BE2C (cell line): ENCODE measurements around the gene RAN.
"Not testable (repeated sequence)": the region's sequence is repeated elsewhere in the genome, so short reads cannot be mapped to it uniquely, and the experiment has no call there.

ENCODE experiments used
- DNase-seq: peaks from one replicate; pipeline ENCODE4 v3.0.0-alpha.2; 2020
- H3K27me3 ChIP-seq: fragments of 250-450 bp; sonication (Bioruptor Pico); 2 replicates; pipeline ENCODE4 v1.5.1; 2020; ENCODE audit warnings: mild to moderate bottlenecking
- H3K36me3 ChIP-seq: fragments of 250-450 bp; sonication (Bioruptor Pico); 2 replicates; pipeline ENCODE4 v1.5.1; 2020; ENCODE audit warnings: mild to moderate bottlenecking
- H3K4me1 ChIP-seq: fragments of 250-450 bp; sonication (Bioruptor Pico); 2 replicates; pipeline ENCODE4 v1.5.1; 2020
- H3K4me3 ChIP-seq: 2 replicates; pipeline ENCODE4 v1.5.1; 2011; ENCODE audit warnings: low read depth, low read length
- H3K9me3 ChIP-seq: fragments of 250-450 bp; sonication (Bioruptor Pico); 2 replicates; pipeline ENCODE4 v1.5.1; 2020
- CTCF ChIP-seq: IDR thresholded peaks from 2 replicates; pipeline ENCODE4 v1.5.1; 2012; ENCODE audit warnings: mild to moderate bottlenecking, low read depth, low read length

Gene RAN

GRCh38 chr12:130904064-130904463, 32.2 kb downstream of the RAN start:
- Histone ChIP-seq H3K27me3 (no peaks in the 10 kb centered on the region), H3K4me3 (no peak overlapping the region), H3K4me1 (no peaks in the 10 kb centered on the region), H3K36me3 (no peaks in the 10 kb centered on the region), H3K9me3 (no peaks in the 10 kb centered on the region)
- DNase-seq: no peak
- TF ChIP-seq CTCF: no peak

GRCh38 chr12:130904936-130905455, 33.1 kb downstream of the RAN start:
- H3K27me3 ChIP-seq, H3K36me3 ChIP-seq, H3K4me1 ChIP-seq, H3K4me3 ChIP-seq, DNase-seq, H3K9me3 ChIP-seq: not testable (repeated sequence)

GRCh38 chr12:130909111-130909510, 37.2 kb downstream of the RAN start:
- Histone ChIP-seq H3K9me3 (no peaks in the 10 kb centered on the region), H3K36me3 (no peaks in the 10 kb centered on the region), H3K27me3 (no peaks in the 10 kb centered on the region; the same call in 1 of the 2 replicates), H3K4me1 (no peaks in the 10 kb centered on the region), H3K4me3 (no peak overlapping the region)
- TF ChIP-seq CTCF: no peak
- DNase-seq: no peak

GRCh38 chr12:130911193-130911592, 39.3 kb downstream of the RAN start:
- no peaks in the 10 kb centered on the region for H3K36me3 ChIP-seq
- H3K9me3 ChIP-seq: no peaks in the 10 kb centered on the region
- no peak overlapping the region for H3K4me3 ChIP-seq
- no peak for TF ChIP-seq CTCF
- H3K27me3 ChIP-seq: peaks cover 10% of the 10 kb centered on the region
- H3K4me1 ChIP-seq: no peaks in the 10 kb centered on the region
- DNase-seq: no peak

- no peak for TF ChIP-seq CTCF
Measured at GRCh38 chr12:130911933-130912332, 40.1 kb downstream of the RAN start.

GRCh38 chr12:130916241-130916911, 44.5 kb downstream of the RAN start:
- Histone ChIP-seq H3K4me1 (no peaks in the 10 kb centered on the region), H3K27me3 (peaks cover 34% of the 10 kb centered on the region), H3K9me3 (no peaks in the 10 kb centered on the region), H3K36me3 (no peaks in the 10 kb centered on the region), H3K4me3 (peak overlapping the region; percentile 22)
- TF ChIP-seq CTCF: peak; percentile 99
- DNase-seq: peak; percentile 72

More at GRCh38 chr12:130911933-130912332, 40.1 kb downstream of the RAN start:
- Histone ChIP-seq H3K4me3 (no peak overlapping the region), H3K9me3 (no peaks in the 10 kb centered on the region), H3K36me3 (no peaks in the 10 kb centered on the region), H3K4me1 (no peaks in the 10 kb centered on the region), H3K27me3 (peaks cover 14% of the 10 kb centered on the region)
- DNase-seq: no peak

- no peaks in the 10 kb centered on the region for H3K4me1 ChIP-seq
- no peaks in the 10 kb centered on the region for H3K36me3 ChIP-seq
- TF ChIP-seq CTCF: no peak
- peaks cover 40% of the 10 kb centered on the region for H3K27me3 ChIP-seq
- no peak for DNase-seq
- no peaks in the 10 kb centered on the region for H3K9me3 ChIP-seq
- H3K4me3 ChIP-seq: no peak overlapping the region
Measured at GRCh38 chr12:130917607-130918006, 45.7 kb downstream of the RAN start.
